HepG2 (cell line): Measurements from ENCODE around the gene NGEF. TPM values are rescaled to one million over a fixed set of nuclear protein-coding genes. Genes with fewer than 3 reads are reported as not detected.
A peak's percentile ranks its signal among the peaks of the same experiment; 100 is the strongest.

Experiments used
- ARID2 ChIP-seq: sonication (generic); formaldehyde crosslinking; IDR thresholded peaks from 2 replicates; pipeline ENCODE4 v1.8.1; 2022; ENCODE audit warnings: mild to moderate bottlenecking, missing genetic modification reagents, borderline replicate concordance
- IRF9 ChIP-seq: sonication (generic); formaldehyde crosslinking; IDR thresholded peaks from 2 replicates; pipeline ENCODE4 v1.8.0; 2022; ENCODE audit warnings: missing genetic modification reagents, mild to moderate bottlenecking, borderline replicate concordance
- JUNB ChIP-seq: sonication (generic); formaldehyde crosslinking; IDR thresholded peaks from 2 replicates; pipeline ENCODE4 v1.8.0; 2022; ENCODE audit warnings: missing genetic modification reagents, mild to moderate bottlenecking, borderline replicate concordance
- KMT2B ChIP-seq: IDR thresholded peaks from 2 replicates; pipeline ENCODE4 v1.6.1; 2016; ENCODE audit warnings: missing genetic modification reagents, missing compliant biosample characterization
- MAFK ChIP-seq, 2 experiments: IDR thresholded peaks in 1 of 2; conservative IDR thresholded peaks in 1 of 2; 2 replicates each; pipeline ENCODE4 v1.6.1; 2011; ENCODE audit warnings: improper control_type of control experiment in 2 of 2, low read length in 2 of 2
- PHF8 ChIP-seq: sonication (generic); formaldehyde crosslinking; IDR thresholded peaks from 2 replicates; pipeline ENCODE4 v1.5.0; 2020; ENCODE audit warnings: missing genetic modification reagents
- ZBTB7A ChIP-seq: sonication (generic); formaldehyde crosslinking; IDR thresholded peaks from 2 replicates; pipeline ENCODE4 v1.8.0; 2022; ENCODE audit warnings: mild to moderate bottlenecking, missing genetic modification reagents
- ZIK1 ChIP-seq: sonication (generic); formaldehyde crosslinking; IDR thresholded peaks from 2 replicates; pipeline ENCODE4 v1.5.0; 2020; ENCODE audit warnings: mild to moderate bottlenecking, low read depth, missing genetic modification reagents, borderline replicate concordance
- ZMYM4 ChIP-seq: sonication (generic); formaldehyde crosslinking; IDR thresholded peaks from 2 replicates; pipeline ENCODE4 v1.8.1; 2023; ENCODE audit warnings: mild to moderate bottlenecking, missing genetic modification reagents
- ZNF337 ChIP-seq: sonication (generic); formaldehyde crosslinking; IDR thresholded peaks from 2 replicates; pipeline ENCODE4 v1.5.1; 2020; ENCODE audit warnings: missing genetic modification reagents, low read depth, mild to moderate bottlenecking, borderline replicate concordance
- ZNF343 ChIP-seq: sonication (generic); formaldehyde crosslinking; IDR thresholded peaks from 2 replicates; pipeline ENCODE4 v1.4.0; 2020; ENCODE audit warnings: mild to moderate bottlenecking, missing genetic modification reagents
- ZNF362 ChIP-seq: sonication (generic); formaldehyde crosslinking; IDR thresholded peaks from 2 replicates; pipeline ENCODE4 v1.4.0; 2020; ENCODE audit warnings: missing genetic modification reagents, mild to moderate bottlenecking, borderline replicate concordance
- ZNF770 ChIP-seq: sonication (generic); formaldehyde crosslinking; IDR thresholded peaks from 2 replicates; pipeline ENCODE4 v1.5.0; 2020; ENCODE audit warnings: mild to moderate bottlenecking, missing genetic modification reagents
- ZNF792 ChIP-seq: IDR thresholded peaks from 2 replicates; pipeline ENCODE4 v1.6.1; 2016
- ZNF800 ChIP-seq: sonication (generic); formaldehyde crosslinking; IDR thresholded peaks from 2 replicates; pipeline ENCODE4 v1.4.0; 2020; ENCODE audit warnings: missing genetic modification reagents
- ZNF878 ChIP-seq: sonication (generic); formaldehyde crosslinking; IDR thresholded peaks from 2 replicates; pipeline ENCODE4 v1.8.1; 2023; ENCODE audit warnings: mild to moderate bottlenecking, missing genetic modification reagents, moderate library complexity
- polyA plus RNA-seq, 8 experiments: library from polyadenylated mRNA; depleted of rRNA in 3 of 8; stranded (reverse) in 7 of 8; unstranded in 1 of 8; fragments of >200 nt; fragmentation: Illumina TruSeq in 4 of 8; extraction: Trizol in 4 of 8; gene quantifications; 2 replicates each; pipeline versions ENCODE4 v1.2.1 to v1.2.3, GENCODE V29; 2011 to 2016; ENCODE audit warnings: low read depth in 4 of 8, missing spikeins in 1 of 8, mixed read lengths in 1 of 8; ENCODE audit not compliant: insufficient read depth in 1 of 8
- total RNA-seq, 5 experiments: library from RNA; depleted of rRNA; stranded (reverse); fragments of >200 nt; fragmentation: Illumina TruSeq; extraction: Trizol; gene quantifications; 2 replicates each; pipeline ENCODE4 v1.2.3, GENCODE V29; 2016; ENCODE audit warnings: low read depth in 1 of 5
- TF ChIP-seq, protein P1 (sequence below): IDR thresholded peaks from 2 replicates; pipeline ENCODE4 v1.6.1; 2018; ENCODE audit warnings: missing genetic modification reagents, mild to moderate bottlenecking, missing compliant biosample characterization
- TF ChIP-seq, protein P2 (sequence below): sonication (generic); formaldehyde crosslinking; IDR thresholded peaks from 2 replicates; pipeline ENCODE4 v1.8.0; 2022; ENCODE audit warnings: mild to moderate bottlenecking, missing genetic modification reagents, moderate library complexity

The NGEF gene
- total and polyA plus RNA-seq, 2 of the 13 experiments (the other 11 are each of a cell fraction or from before 2014, with no cell fraction given): 14.4 to 36.9 TPM

DNA sequence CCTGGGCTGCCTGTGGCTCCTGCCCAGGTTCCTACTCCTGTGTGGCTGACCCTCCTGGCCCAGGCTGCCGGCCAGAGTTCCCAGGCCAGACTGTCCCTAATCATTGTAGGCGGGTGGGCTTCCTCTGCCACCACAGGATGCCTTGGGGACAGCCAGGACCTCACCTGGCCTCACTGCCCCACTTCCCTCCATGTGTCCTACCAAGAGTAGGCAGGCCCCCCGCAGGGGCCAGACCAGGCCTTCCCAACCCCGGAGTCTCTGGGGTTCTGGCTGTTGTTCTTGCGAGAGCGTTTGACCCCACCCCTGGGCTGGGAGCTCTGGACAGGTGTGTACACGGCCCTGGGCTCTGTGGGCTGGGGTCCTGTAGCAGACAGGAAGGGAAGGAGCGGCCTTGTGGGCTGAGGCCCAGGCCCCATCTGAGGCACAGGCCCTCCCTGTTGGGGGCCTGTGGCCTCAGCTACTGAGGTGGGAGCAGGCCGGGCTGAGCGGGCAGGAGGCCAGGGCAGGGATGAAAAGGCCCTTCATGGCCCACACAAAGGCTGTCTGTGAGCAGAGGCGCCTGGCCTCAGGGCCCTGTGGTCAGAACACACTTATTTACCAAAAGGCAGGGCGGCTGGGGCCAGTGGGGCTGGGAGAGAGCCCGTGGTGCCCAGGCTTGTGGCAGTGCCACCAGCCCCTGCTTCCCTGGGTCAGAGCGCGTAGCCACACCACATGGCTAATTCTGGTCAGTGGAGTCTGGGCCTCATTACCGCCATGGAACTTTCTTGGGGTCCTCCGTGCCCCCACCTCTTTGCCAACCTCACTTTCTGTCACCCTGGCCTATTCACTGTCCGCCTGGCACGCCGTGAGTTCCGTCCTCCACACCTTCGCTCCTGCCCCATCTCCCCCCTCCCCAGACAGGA lies 141.0 kb downstream of the NGEF start (continued):
- TF ChIP-seq ZNF800 (CRISPR knock-in tag) (no peak), ZNF792 (peak; percentile 40; the same call in 1 of the 2 replicates), MAFK (conservative IDR thresholded peaks at IDR 0.05 in 1 of 2, IDR thresholded peaks at IDR 0.05 in 1 of 2; ENCODE audit: low read length in 2 of 2) (no peak), ZNF337 (CRISPR knock-in tag) (peak; percentile 77; the same call in 1 of the 2 replicates), ZNF878 (CRISPR knock-in tag) (peak; percentile 83), ZBTB7A (CRISPR knock-in tag) (peak; percentile 65; the same call in 1 of the 2 replicates), ZNF343 (CRISPR knock-in tag) (peak; percentile 72; the same call in 1 of the 2 replicates), JUNB (no peak), ZNF770 (peak; percentile 84), KMT2B (no peak), ZNF362 (CRISPR knock-in tag) (peak; percentile 70; the same call in 1 of the 2 replicates), IRF9 (CRISPR knock-in tag) (no peak), PHF8 (CRISPR knock-in tag) (peak; percentile 77), ARID2 (peak; percentile 84), ZIK1 (CRISPR knock-in tag) (no peak), ZMYM4 (CRISPR knock-in tag) (peak; percentile 71; the same call in 1 of the 2 replicates)
- TF ChIP-seq, protein P1, sequence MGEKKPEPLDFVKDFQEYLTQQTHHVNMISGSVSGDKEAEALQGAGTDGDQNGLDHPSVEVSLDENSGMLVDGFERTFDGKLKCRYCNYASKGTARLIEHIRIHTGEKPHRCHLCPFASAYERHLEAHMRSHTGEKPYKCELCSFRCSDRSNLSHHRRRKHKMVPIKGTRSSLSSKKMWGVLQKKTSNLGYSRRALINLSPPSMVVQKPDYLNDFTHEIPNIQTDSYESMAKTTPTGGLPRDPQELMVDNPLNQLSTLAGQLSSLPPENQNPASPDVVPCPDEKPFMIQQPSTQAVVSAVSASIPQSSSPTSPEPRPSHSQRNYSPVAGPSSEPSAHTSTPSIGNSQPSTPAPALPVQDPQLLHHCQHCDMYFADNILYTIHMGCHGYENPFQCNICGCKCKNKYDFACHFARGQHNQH (CRISPR knock-in tag): peak; percentile 75; the same call in 1 of the 2 replicates
- TF ChIP-seq, protein P2, sequence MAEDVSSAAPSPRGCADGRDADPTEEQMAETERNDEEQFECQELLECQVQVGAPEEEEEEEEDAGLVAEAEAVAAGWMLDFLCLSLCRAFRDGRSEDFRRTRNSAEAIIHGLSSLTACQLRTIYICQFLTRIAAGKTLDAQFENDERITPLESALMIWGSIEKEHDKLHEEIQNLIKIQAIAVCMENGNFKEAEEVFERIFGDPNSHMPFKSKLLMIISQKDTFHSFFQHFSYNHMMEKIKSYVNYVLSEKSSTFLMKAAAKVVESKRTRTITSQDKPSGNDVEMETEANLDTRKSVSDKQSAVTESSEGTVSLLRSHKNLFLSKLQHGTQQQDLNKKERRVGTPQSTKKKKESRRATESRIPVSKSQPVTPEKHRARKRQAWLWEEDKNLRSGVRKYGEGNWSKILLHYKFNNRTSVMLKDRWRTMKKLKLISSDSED (CRISPR knock-in tag): no peak
